ENCODE results near the gene LRG1.

LRG1 gene

GRCh38 chr19:4487572-4487971 lies 52.3 kb downstream of the LRG1 start:
- peaks cover 29 to 89% (median 42%) of the 10 kb centered on the region in 3 donors for H3K36me3 ChIP-seq
- TF ChIP-seq CTCF (IDR thresholded peaks at IDR 0.05), result no peak
- H3K27me3 ChIP-seq, result no peaks in the 10 kb centered on the region
- no peak overlapping the region for H3K4me3 ChIP-seq
- H3K27ac ChIP-seq, result no peak overlapping the region
- H3K4me1 ChIP-seq, result no peaks in the 10 kb centered on the region
- intact Hi-C loops (cut with DNase I; ENCODE audit: low total_unique reads), result no loop called here
- no peak for DNase-seq
- H3K9me3 ChIP-seq, result no peaks in the 10 kb centered on the region

Measured in tibial artery (tissue), 4 donors.